AG04449 (cell line): ENCODE measurements around the gene ACTN2.
A peak's percentile ranks its signal among the peaks of the same experiment; 100 is the strongest.

Experiments
- CTCF ChIA-PET: fragments of 350-600 bp; formaldehyde crosslinking; extraction: SDS; loops from one replicate; lab custom pipeline; 2021; ENCODE audit warnings: antibody characterized with exemption; lab: Yijun Ruan, JAX
- POLR2A ChIA-PET: fragments of 400-600, 350-600 bp; formaldehyde crosslinking; extraction: SDS; loops from one replicate; lab custom pipeline; 2020; ENCODE audit warnings: antibody characterized with exemption, inconsistent platforms; lab: Yijun Ruan, JAX
- DNase-seq: peaks from one replicate; pipeline ENCODE4 v3.0.0-alpha.2; 2010; ENCODE audit warnings: low read depth, low spot score
- H3K4me3 ChIP-seq: 2 replicates; pipeline ENCODE4 v1.5.1; 2011; ENCODE audit warnings: low read depth, mild to moderate bottlenecking, control low read depth, low read length
- TF ChIP-seq, protein P1 (sequence below): IDR thresholded peaks from one replicate; pipeline ENCODE4 v1.5.1; 2011; ENCODE audit warnings: mild to moderate bottlenecking, moderate library complexity, low read length, control low read depth, inconsistent platforms; ENCODE audit not compliant: insufficient read depth; ENCODE audit errors: missing control alignments

Gene ACTN2

GRCh38 chr1:236754525-236755210, 68.4 kb downstream of the ACTN2 start:
- ChIA-PET POLR2A (no interaction called here), CTCF (interaction anchor here (0.9 kb wide), 1 partner anchor 115 kb away, joined by 3 read pairs; no protein-coding TSS in a partner anchor)
- H3K4me3 ChIP-seq: no peak overlapping the region
- no peak for DNase-seq
- TF ChIP-seq, protein P1, sequence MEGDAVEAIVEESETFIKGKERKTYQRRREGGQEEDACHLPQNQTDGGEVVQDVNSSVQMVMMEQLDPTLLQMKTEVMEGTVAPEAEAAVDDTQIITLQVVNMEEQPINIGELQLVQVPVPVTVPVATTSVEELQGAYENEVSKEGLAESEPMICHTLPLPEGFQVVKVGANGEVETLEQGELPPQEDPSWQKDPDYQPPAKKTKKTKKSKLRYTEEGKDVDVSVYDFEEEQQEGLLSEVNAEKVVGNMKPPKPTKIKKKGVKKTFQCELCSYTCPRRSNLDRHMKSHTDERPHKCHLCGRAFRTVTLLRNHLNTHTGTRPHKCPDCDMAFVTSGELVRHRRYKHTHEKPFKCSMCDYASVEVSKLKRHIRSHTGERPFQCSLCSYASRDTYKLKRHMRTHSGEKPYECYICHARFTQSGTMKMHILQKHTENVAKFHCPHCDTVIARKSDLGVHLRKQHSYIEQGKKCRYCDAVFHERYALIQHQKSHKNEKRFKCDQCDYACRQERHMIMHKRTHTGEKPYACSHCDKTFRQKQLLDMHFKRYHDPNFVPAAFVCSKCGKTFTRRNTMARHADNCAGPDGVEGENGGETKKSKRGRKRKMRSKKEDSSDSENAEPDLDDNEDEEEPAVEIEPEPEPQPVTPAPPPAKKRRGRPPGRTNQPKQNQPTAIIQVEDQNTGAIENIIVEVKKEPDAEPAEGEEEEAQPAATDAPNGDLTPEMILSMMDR: no peak

GRCh38 chr1:236757640-236758039, 71.3 kb downstream of the ACTN2 start:
- ChIA-PET CTCF (interaction anchor here (1.0 to 3.9 kb wide), 4 partner anchors 10 to 804 kb away, joined by 3 to 51 read pairs (median 18); no protein-coding TSS in a partner anchor), POLR2A (no interaction called here)
- TF ChIP-seq, protein P1: no peak
- no peak overlapping the region for H3K4me3 ChIP-seq
- DNase-seq: no peak

- H3K4me3 ChIP-seq: no peak overlapping the region
- POLR2A ChIA-PET: no interaction called here
- DNase-seq: no peak
- TF ChIP-seq, protein P1: peak; percentile 56
- CTCF ChIA-PET: interaction anchor here (0.7 to 3.9 kb wide), 35 partner anchors 9 to 803 kb away, joined by 3 to 51 read pairs (median 4); partner anchors contain the start of gene MTR
These were observed 73.1 kb downstream of the ACTN2 start for GRCh38 chr1:236759252-236759859.

- ChIA-PET CTCF (interaction anchor here (0.6 to 3.9 kb wide), 11 partner anchors 10 to 801 kb away, joined by 3 to 51 read pairs (median 5); no protein-coding TSS in a partner anchor), POLR2A (no interaction called here)
- TF ChIP-seq, protein P1: no peak
These were observed 74.2 kb downstream of the ACTN2 start for GRCh38 chr1:236760480-236760879.

GRCh38 chr1:236760986-236761385, 74.7 kb downstream of the ACTN2 start:
- POLR2A ChIA-PET: no interaction called here
- TF ChIP-seq, protein P1: no peak
- no peak for DNase-seq
- CTCF ChIA-PET: interaction anchor here (1.0 to 3.9 kb wide), 4 partner anchors 10 to 110 kb away, joined by 3 to 51 read pairs (median 16); no protein-coding TSS in a partner anchor
- H3K4me3 ChIP-seq: no peak overlapping the region

More at GRCh38 chr1:236760480-236760879, 74.2 kb downstream of the ACTN2 start:
- no peak for DNase-seq
- H3K4me3 ChIP-seq: no peak overlapping the region
